ENCODE data around the gene MAP1LC3B. TPM values are rescaled to one million over a fixed set of nuclear protein-coding genes. Genes with fewer than 3 reads are reported as not detected.

The MAP1LC3B gene
- 113 TPM for total RNA-seq
- long read RNA-seq, transcript MAP1LC3B-201 (4 exons, 2,688 nt) = major isoform, 275 of 315 reads
- long read RNA-seq, partial matches to known transcripts = 24 of 315 reads
- long read RNA-seq, other reads (novel, unspliced or antisense) = 16 of 315 reads

DNA sequence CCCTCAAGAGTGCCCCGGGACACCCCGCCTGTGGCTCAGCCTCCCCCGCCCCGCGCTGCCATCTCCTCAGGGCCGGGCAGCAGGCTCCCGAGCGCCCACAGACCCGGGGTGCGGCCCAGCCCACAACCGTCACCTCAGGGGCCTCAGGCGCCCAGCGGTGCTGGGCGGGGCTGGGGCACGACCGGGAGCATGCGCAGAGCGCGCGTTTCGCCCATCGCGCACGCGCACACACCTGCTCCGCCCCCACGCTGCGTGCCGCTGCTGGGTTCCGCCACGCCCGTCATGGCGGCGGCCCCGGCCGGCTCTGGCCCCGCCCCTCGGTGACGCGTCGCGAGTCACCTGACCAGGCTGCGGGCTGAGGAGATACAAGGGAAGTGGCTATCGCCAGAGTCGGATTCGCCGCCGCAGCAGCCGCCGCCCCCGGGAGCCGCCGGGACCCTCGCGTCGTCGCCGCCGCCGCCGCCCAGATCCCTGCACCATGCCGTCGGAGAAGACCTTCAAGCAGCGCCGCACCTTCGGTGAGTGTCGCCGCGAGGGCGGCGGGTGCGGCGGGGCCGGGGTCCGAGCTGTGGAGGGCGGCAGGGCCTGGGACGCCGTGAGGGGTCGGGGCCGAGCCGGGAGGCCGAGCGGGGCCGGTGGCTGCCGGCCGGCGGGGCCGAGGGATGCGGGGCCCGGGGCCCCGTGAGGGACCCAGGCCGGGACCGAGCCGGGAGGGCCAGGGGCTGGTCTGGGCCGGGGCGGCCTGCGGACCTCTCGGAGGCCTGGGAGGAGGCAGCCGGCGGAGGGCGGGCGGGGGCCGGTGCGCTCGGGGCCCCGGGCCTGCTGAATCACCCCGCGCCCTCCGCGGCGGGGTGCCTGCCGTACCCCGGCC lies at the start of gene MAP1LC3B:
Gene MAP1LC3B, plus strand, starts transcription at position 387 of the 871 bp plus-strand sequence. Its CDS starts 92 bp downstream, at position 479.
- intact Hi-C loops (cut with DNase I) = loop anchor here (2.0 to 5.0 kb wide), 3 partner anchors 75 to 245 kb away; partner anchors contain the start of gene C16orf95
- peak; percentile 99 for DNase-seq (ENCODE audit: low spot score)

DNA sequence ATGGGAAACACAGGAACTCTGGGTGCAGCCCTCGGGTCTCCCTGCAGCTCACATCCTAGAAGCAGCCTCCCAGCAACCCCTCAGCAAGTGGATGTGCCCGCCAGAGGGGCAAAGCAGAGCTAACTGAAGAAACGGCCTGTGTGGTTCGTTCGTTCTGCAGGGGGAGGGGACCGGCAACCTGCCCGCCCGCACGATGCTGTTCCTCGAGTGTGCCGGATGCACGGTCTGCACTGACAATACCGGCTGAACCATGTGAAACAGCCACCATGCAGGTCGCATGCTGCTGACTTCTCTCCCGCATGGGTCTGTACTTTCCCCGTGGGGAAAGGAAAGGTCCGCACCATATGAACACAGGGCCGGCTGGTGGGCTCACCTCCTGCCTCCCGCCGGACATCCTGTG lies 49.6 kb upstream of the MAP1LC3B start:
- no peak for DNase-seq (ENCODE audit: low spot score)
- intact Hi-C loops (cut with DNase I) = no loop called here

DNA sequence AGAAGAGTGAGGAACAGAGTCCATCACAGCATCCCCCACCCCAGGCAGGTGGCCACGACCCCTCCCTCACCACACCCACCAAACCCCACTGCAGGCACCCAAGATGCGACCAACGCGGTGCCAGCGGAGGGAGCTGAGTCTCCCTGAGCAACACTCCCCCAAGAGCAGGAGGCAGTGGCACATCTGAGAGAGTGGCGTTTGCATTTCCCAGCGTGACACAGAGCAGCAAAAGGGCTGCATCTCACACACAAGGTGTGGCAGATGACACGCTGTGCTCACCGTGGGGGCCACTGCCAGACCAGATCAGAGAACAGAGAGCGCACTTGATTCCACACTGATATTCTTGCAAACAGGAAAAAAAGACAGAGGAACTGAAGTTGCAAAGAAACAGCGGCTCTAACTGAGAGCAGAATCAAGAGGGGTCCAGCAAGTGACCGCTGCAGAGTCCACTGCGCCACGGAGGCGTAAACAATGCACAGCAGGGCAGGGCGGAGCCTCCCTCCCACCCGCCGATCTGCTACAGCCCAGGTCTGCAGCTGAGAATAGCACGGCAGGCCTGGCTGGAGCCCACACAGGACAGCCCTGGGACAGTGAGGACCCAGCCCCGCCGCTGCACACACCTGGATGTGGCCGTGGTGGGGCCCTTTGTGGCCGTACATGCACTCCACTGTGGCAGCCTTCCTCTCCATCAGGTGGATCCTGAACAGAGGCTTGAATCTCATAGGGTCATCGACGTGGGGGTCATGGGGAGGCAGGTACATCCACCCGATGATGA lies 49.0 kb upstream of the MAP1LC3B start:
- no peak for DNase-seq (ENCODE audit: low spot score)
- intact Hi-C loops (cut with DNase I) = no loop called here

DNA sequence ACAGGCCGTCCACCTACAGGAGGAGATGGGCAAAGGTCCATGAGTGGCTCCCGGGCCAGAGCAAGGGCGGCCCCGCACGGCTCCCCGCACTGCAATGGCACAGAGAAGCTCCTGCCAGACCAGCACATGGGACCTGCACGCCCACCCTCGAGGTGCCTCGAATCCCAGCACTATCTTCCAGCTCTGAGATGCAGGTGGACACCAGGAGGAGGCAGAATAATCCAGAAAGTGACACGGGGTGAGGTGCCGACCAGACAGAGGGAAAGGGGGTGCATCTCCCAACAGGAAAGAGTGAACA lies 48.4 kb upstream of the MAP1LC3B start:
- intact Hi-C loops (cut with DNase I) = no loop called here

DNA sequence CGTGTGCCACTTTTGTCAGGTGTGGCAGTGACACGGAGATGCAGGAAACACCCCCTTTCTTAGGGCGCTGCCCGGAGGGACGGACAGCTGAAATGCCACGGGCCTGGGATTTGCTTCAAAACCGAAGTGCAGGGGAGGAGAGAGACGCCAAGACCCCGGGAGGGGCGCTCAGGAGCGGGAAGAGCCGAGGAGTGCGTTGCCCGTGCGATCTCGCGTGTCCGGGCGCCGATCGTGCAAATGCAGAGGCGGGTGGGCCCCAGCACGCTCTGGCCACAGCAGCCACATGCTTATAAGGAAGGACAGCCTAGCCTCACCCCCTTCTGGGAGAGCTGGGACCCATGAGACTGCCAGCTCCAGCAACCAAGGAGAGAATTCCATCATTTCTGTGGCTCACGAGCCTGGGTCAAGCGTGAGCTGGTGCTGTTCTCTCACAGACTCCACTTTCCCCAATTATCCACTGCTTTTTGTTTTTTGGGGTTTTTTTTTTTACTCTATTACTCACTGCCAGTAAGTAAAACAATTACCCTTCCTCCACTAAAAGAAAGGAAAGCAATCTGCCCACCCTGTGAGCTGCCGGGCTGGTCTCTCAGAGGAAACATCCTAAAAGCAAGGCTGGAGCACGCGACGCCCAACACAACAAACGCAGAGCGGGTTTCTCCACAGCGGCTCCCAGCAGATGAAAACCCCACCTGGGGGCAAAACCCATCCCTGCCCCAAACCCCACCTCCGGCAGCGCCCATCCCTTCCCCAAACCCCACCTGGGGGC lies 47.8 kb upstream of the MAP1LC3B start:
- DNase-seq (ENCODE audit: low spot score) = no peak
- intact Hi-C loops (cut with DNase I) = no loop called here

More for the DNA sequence above, 48.4 kb upstream of the MAP1LC3B start:
- DNase-seq (ENCODE audit: low spot score) = no peak

DNA sequence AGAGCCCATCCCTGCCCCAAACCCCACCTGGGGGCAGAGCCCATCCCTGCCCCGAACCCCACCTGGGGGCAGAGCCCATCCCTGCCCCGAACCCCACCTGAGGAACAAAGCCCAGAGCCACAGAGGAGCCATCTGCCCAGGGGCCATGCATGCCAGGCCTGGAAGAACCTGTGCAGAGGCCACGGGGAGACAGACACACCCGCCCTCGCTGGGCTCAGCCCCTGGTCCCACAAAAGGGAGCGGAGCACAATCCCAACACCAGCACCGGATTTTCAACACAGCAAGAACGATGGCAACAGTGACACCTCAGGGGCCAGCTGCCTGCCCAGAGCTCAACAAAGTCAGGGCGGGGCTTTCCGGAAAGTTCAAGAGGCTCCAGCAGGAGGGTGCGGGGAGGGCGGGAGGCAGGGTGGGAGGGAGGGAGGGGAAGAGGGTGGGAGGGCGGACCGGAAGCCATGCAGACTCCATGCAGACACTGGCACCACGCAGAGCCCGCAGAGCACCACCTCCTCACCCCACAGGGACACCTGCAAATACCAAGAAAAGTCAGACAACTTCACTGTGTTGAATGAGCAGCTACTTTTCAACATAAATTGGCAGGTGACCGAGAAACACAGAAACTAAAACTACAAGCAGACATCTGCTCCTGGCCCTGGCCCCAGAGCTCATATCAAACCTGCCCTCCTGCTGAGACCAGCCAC lies 47.1 kb upstream of the MAP1LC3B start:
- intact Hi-C loops (cut with DNase I) = no loop called here
- DNase-seq (ENCODE audit: low spot score) = peak; percentile 81

DNA sequence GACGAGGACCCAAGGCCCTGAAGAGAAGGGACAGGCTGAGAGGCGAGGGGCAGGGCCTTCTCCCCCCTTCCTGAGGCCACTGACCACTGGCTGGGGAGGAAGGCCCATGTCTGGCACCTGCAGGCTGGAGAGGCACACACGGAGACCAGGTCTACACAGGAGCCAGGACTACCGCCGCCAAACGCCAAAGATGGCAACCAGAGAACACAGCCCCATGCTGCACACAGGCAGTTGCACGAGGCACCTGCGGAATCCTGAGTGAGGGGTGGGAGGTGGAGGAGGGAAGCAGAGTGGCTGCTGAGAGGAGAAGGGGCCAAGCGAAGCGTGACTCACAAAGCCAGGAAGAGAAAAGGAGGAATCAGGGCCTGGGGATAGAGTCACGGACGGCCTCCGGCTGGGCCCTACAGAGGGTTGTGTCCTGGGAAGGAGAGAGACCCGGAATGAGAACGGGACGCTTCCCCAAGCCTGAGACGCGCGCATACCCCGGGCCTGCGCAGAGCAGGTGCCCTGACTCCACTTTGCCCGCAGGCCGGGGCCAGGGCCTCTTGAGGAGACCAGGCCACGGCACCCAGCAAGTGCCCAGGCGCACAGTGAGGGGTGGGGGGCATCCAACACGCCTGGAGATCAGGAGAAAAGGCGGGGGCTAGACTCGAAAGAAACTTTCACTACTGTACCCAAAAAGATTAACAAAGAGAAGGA lies 46.3 kb upstream of the MAP1LC3B start:
- DNase-seq (ENCODE audit: low spot score) = no peak
- intact Hi-C loops (cut with DNase I) = no loop called here

DNA sequence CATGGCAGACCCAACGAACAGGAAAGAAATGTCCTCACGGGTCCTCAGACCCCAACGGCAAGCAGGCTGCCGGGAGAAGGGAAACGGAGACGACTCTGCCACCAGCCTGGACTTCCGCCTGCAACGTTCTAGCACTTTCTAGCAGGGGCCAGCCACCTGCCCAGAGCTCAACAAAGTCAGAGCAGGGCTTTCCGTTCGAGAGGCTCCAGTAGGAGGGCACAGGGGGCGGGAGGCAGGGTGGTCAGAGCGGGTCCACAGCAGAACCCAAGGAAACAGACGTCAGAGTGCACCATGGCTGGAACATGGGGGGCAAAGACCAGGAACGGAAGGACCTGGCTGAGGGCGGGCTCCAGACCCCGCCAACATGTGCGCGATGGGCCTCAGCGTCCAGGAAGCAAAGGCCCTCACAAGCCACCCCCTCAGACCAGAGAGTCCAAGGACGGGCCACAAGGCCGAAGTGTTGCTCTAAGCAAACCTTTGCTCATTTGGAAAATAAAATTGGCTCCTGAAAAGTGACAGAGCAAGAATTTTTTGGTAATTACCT lies 45.5 kb upstream of the MAP1LC3B start:
- no peak for DNase-seq (ENCODE audit: low spot score)

DNA sequence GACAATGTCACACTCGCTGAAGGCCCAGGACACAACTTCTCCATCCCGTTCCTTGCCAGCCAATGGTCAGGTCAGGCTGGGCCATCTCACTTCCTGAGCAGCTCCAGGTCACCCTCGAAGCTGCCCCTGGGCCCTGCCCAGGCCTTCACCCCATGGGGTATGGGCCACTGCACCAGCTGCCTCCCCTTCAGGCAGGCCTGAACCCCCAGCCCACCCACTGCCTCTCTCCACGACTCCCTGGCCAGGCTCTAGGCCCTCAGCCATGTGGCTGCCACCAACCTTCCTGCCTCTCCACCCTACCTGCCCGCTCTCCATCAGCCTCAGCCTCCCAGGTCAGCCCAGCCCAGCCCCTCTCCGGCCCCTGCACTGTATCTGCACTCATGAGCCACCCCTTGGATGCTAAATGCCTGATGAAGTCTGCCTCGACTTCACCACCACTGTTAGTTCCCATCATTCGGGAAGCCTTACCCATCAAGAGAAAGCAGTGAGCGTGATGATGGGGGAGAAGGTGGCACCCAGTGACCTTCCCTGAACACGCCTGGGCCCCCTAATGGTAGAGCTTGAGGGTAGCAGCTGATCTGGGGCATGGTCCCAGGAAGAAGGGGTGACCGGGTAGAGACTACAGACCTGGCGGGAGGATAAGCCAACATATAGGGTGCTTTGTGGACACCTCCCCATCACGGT lies 44.1 kb upstream of the MAP1LC3B start:
- DNase-seq (ENCODE audit: low spot score) = no peak
- intact Hi-C loops (cut with DNase I) = no loop called here

More for the DNA sequence above, 45.5 kb upstream of the MAP1LC3B start:
- intact Hi-C loops (cut with DNase I) = no loop called here

DNA sequence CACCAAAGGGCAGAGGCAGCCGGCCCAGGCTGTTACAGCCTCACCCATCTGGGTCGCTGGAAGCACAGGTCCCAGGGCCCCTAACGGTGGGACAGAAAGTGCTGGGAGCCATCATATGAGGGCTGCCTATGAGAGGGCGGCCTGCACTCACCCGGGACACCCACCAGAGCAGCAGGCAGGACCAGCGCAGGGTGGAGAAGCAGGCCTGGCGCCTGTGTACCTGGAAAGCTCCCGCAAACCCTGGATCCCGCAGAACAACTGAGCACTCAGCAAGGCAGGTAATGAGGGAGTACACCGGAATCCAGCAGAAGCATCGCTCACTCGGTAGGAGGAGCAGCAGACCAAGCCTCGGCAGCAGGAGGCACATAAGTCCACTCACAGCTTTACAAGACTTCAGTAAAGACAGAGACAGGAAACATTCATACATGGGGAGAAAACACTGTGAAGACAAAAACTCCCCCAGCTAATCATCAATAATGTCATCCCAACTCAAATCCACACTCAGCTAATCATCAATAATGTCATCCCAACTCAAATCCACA lies 43.4 kb upstream of the MAP1LC3B start:
- no peak for DNase-seq (ENCODE audit: low spot score)
- intact Hi-C loops (cut with DNase I) = no loop called here

DNA sequence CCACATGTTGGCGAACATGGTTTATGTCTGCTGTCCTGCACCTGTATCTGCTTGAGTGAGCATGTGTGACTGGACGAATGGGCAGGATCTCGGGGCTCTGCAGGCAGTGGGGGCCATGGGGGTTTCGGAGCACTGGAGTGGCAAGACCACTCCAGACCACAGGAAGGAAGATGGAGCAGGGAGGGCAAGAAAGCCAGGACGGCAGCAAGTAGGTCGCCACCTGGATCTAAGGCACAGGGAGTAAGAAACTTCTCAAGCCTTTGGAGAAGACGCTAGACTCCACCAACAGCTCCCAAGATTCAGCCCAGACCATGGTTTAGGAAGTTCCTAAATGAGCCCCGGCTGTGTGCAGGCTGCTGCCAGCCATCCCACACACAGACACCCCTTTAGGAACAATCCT lies 42.1 kb upstream of the MAP1LC3B start:
- no peak for DNase-seq (ENCODE audit: low spot score)
- intact Hi-C loops (cut with DNase I) = no loop called here

DNA sequence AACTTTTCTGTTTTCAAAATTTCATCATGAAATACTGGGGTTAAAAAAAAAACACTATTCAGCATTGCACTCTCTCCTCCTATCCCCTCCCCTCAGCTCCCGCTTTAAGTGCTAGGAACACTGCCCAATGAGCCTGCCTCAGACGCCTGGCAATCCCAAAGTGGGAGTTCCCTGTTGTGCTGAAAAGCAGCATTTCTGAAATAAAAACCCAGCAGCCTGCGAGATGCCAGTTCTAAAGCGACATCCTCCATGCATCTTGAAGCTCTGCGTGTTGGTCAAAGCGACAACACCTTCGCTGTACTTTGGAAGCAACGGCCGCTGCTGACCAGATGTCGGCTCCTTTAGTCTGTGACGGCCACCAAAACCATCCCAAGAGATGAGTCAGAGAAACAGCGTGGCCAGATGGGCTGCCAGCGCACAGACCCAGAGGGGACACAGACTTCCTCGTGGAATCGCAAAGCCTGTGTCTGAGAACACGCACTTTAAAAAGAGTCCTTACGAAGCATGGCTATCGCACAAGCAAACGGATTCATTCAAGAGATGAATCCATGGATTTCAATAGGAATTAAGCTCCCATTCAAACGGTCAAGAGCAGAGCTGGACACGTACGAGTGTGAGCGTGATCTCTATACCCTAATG lies 41.3 kb upstream of the MAP1LC3B start:
- no peak for DNase-seq (ENCODE audit: low spot score)
- intact Hi-C loops (cut with DNase I) = no loop called here

DNA sequence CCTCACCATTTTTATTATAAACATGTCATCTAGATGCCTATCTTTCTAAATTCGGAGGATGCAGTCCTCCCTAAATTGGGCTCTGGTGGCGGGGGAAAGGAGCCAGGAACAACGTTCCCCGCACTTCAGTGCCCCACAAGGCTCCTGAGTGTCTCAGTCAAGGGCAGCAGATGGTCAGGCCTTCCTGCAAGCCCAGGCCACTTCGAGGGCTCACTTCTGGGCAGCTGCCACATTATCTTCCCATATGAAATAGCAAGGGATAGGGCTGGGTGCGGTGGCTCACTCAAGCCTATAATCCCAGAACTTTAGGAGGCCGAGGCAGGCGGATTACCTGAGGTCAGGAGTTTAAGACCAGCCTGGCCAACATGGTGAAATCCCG lies 40.8 kb upstream of the MAP1LC3B start:
- DNase-seq (ENCODE audit: low spot score) = no peak

DNA sequence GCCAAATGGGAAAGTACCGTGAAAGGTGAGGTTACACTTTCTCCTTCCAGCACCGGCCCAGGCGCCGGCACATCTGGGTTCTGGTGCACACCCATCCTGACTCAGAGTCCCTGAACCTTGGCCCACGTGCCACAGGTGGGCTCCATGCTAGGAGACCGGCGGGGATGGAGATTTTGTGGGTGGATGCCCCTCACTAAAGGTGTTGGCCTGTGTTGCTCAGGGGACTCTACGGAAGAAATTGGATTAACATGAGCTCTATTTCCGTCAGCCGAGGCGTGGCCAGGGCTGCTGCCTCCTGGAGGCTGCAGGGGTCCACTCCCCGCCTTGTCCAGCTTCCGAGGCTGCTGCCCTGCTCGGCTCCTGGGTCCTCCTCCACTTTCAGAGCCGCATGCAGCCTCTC lies 39.3 kb upstream of the MAP1LC3B start:
- no peak for DNase-seq (ENCODE audit: low spot score)
- intact Hi-C loops (cut with DNase I) = no loop called here

More for the DNA sequence above, 40.8 kb upstream of the MAP1LC3B start:
- intact Hi-C loops (cut with DNase I) = no loop called here

DNA sequence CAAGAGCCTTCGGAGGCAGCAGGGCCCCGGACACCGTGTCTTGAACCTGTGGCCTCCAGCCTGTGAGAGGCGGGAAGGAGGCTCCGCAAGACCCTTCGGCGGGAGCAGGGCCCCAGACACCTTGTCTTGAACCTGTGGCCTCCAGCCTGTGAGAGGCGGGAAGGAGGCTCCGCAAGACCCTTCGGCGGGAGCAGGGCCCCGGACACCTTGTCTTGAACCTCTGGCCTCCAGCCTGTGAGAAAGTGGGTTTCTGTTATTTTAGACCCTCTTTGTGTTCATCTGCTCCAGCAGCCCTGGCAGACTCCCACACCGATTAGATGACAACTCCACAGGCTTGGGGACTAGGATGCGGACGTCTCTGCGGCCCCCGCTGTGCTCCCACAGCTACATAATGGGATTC lies 38.5 kb upstream of the MAP1LC3B start:
- intact Hi-C loops (cut with DNase I) = no loop called here
- DNase-seq (ENCODE audit: low spot score) = no peak

DNA sequence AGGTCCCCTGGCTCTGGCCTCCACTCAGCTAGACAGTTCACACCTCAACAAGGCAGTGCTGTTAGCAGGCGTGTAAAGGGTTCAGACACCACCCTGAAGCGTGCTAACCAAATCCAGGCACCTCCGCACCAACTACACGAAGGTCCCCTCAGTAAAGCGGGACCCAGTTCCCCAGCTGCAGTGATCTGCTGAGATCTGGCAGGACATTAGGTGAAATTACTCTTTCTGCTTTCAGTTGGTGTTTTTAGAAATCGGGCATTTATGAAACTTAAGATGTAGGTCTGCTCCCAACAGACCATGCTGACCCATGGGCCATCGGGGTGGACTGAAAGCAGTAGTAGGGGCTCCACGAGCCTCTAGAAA lies 35.7 kb upstream of the MAP1LC3B start:
- intact Hi-C loops (cut with DNase I) = no loop called here
- no peak for DNase-seq (ENCODE audit: low spot score)

DNA sequence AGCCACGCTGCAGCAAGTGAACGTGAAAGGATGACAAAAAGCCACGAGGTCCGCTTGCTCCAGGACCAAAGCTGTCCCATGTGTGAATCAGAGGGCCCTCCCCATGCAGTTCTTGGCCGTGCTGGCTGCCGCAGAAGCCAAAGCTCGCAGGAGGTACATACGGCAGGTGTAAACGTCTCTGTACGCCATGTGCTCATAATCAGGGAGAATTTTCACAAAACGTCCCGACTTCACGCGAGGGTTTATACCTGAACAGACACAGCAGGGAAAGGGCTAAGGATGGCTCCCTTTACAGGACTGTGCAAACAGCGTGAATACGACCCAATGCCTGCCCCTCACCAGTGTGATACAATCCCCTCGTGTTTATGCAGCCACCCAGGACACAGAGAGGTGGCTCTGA lies 33.9 kb upstream of the MAP1LC3B start:
- DNase-seq (ENCODE audit: low spot score) = no peak
- intact Hi-C loops (cut with DNase I) = no loop called here
